Stimulated activated CD8-positive, alpha-beta memory T cell treated with anti-CD3 and anti-CD28 coated beads, Interleukin-4, amount 100 ng/mL, for 1 hour (primary cell): ENCODE measurements around the gene TLE5.
"Not testable (repeated sequence)": the region's sequence is repeated elsewhere in the genome, so short reads cannot be mapped to it uniquely, and the experiment has no call there.

Source experiments
- DNase-seq, 2 donors: peaks; one replicate each; pipeline ENCODE4 v3.0.0-alpha.2; 2020; ENCODE audit warnings: low read depth in 2 of 2, low spot score in 1 of 2

The TLE5 gene

DNA sequence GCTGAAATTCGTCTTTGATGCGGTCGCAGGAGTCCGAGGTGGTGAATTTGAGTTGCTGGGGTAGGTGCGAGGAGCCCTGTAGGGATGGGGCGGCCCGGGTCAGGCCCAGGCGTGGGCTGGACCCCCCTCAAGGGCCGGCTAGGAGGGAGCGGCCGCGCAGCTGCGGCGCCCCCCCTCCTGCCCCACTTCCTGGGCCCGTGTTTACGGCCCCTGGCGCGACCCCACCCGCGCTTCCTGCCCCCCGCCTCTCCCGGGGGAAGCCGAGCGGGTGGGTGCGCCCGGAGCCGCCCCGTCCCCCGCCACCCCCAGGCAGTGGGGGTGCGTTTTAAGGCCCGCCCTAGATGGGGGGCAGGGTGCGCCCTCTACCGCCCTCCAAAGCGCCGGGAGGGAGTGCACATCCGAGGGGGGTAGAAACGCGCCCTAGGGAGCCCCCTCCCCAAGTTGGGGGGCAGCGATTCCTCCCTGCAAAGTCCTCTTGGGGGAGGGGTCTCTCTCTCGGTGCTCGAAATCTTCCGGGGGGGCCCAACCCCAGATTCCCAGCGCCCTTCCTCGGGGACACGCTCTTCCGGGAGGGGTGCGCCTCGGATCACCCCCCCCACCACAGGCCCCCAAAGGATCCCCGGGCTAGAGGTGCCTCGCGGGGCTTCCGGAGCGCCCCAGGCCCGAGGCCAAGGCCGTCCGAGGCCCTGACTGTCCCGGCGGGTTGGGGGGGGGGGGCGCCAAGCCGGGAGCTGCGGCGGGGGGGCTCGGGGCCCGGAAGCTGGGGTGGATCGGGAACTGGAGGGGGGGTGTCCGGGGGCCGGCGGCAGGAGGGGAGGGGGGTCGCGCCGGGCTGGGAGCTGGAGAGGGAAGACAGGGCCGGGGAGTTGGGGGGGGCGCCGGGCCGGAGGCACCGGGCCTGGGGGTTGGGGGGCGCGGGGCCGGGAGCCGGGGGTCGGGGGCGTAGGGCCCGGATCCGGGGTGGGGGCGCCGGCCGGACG lies 823 bp downstream of the TLE5 start:
- peak in 1 of 2 donors; percentile 63 for DNase-seq

- no peak for DNase-seq
Observed at GRCh38 chr19:3060857-3061181, 1.5 kb downstream of the TLE5 start.

- DNase-seq = no peak
Observed at GRCh38 chr19:3059653-3060052, 2.6 kb downstream of the TLE5 start.

- no peak for DNase-seq
Observed at GRCh38 chr19:3058821-3059314, 3.4 kb downstream of the TLE5 start.

DNA sequence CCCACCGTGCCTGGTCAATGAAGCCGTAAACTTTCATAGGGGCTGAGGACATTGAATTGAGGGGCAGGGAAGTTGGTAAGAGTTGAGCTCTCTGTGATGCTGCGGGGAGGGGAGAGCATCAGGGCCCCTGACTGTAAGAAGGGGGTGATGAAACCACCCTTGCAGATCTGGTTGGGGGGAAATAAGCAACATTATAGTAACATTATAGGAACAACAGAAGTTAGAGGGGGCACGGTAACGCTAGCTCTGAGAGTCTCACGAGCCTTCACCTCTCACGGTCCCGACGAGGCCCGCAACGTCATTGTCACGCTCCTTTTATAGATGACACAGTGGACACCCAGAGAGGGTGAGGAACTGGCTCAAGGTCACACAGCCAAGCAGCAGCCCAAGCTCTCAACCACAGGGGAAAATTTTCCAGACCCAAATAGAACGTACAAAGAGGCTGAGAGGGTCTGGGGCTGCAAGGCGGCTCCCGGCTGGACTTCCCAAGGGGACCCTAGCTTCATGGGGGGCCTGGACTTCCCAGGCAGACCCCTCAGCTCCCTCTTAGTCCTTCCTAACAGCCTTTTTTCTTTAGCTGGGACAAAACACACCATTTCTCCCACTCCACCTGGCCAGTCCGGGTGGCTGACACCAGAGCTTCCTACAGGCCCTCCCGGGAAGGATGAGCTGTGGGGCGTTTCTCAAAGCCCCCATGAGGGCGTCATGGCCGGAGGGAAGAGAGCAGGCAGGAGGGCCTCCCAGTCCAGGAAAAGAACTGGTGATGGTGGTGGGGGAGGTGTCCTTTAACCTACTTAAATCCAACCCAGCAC lies 4.1 kb downstream of the TLE5 start:
- no peak for DNase-seq

DNA sequence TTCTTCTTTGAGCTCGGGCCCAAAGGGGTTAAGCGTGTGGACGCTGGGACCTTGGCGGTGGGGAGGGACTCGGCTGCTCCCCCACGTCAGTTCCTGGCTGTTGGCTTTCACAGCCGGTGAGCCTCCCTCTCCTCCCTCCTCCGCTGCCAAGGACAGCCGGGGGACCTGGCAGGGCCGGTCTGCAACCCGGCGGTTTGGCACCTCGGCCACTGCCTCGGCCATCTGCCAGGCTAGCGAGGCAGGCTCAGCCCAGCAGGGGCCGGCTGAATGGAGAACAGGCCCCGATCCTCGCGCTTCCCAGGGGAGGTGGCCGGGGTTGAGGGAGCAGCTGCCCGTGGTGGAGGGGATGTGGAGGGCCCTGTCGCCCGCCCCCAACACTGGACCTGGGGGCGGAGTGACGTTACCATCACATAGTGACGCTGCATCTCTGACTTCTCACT lies 5.0 kb downstream of the TLE5 start:
- DNase-seq = no peak

- no peak for DNase-seq
Observed at GRCh38 chr19:3056417-3057088, 5.7 kb downstream of the TLE5 start.

DNA sequence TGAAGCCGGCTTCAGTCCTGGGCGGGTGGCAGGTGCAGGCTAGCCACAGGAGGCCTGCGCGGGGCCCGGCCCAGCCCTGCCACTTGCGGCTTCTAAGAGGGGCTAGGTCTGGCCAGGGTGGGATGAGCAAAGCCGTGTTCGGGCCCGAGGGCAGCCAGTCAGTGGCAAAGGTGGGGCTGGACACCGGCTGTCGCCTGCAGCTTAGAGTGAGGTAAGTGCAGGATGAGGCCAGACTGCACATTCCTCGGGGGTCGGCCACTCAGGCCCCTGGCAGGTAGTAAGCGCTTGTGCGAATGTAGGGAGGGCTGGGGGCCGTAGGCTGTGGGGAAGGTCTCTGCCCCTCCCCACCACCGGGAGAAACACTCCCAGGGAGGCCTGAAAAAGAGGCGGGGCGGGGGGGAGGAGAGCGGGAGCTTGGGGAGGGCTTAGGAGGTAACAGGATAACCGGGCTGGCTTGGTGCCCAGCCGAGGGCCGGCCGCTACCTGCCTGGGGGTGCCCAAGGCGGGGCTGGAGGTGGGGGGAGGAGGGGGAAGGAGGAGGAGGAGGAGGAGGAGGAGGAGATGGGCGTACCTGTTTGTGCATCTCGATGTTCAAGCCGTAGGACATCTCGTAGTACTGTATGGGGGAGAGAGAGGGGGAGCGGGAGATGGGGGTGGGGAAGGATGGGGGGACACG lies 6.4 kb downstream of the TLE5 start:
- DNase-seq = no peak

- DNase-seq = no peak
Observed at GRCh38 chr19:3054972-3055740, 7.1 kb downstream of the TLE5 start.

GRCh38 chr19:3054265-3054971 lies 7.9 kb downstream of the TLE5 start:
- no peak for DNase-seq

GRCh38 chr19:3053780-3054179 lies 8.5 kb downstream of the TLE5 start:
- DNase-seq = no peak

- DNase-seq = no peak
Observed at GRCh38 chr19:3053218-3053621, 9.1 kb downstream of the TLE5 start.

DNA sequence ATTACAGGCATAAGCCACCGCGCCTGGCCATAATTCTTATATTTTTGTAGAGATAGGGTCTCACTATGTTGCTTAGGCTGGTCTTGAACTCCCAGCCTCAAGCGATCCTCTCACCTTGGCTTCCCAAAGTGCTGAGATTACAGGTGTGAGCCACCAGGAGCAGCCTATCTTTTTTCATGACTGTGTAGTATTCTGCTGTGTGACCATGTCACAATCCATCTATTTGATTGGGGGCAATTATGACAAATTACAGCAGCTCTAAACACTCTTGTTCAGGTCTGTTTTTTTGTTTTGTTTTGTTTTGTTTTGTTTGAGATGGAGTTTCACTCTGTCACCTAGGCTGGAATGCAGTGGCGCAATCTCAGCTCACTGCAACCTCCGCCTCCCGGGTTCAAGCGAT lies 12.3 kb downstream of the TLE5 start:
- not testable (repeated sequence) for DNase-seq

DNA sequence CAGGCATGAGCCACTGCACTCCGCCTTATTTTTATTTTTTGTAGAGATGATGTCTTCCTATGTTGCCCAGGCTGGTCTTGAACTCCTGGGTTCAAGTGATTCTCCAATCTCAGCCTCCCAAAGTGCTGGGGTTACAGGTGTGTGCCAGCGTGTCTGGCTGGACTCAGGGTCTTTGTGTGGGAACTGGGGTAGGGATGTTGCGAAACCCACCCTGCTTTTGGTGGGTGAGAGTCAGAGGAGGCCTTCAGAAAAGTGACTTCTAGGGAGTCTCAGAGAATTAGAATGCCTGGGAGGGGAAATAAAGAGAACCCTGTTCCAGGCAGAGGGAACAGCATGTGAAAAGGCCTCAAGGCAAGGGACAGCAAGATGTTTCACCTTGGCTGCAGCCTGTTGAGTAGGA lies 13.2 kb downstream of the TLE5 start:
- no peak for DNase-seq

- no peak for DNase-seq
Observed at GRCh38 chr19:3048190-3048533, 14.1 kb downstream of the TLE5 start.

DNA sequence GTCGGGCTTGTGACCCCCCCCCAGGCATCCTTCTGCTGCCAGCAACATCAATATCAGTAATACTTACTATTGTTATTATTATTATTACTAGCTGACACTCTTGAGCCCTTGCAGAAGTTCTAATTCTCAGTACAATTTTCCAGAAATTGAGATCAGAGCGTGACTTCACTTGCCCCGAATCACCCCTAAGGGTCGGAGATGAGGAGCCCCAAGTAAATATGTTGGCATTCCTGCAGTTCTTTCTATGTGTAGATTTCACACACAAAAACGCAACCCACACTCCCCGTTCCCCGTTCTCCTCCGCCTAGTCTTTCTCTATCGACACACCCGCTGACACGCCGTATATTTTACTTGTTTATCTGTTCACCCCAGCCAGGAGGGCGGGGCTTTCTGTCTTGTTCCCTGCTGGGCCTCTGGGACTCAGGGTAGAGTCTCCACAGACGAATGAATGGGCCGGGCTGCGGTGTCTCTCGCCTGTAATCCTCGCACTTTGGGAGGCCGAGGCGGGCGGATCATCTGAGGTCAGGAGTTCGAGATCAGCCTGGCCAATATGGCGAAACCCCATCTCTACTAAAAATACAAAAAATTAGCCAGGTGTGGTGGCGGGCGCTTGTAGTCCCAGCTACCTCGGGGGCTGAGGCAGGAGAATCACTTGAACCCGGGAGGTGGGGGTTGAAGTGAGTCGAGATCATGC lies 14.7 kb downstream of the TLE5 start:
- peak in 1 of 2 donors; percentile 35 for DNase-seq

DNA sequence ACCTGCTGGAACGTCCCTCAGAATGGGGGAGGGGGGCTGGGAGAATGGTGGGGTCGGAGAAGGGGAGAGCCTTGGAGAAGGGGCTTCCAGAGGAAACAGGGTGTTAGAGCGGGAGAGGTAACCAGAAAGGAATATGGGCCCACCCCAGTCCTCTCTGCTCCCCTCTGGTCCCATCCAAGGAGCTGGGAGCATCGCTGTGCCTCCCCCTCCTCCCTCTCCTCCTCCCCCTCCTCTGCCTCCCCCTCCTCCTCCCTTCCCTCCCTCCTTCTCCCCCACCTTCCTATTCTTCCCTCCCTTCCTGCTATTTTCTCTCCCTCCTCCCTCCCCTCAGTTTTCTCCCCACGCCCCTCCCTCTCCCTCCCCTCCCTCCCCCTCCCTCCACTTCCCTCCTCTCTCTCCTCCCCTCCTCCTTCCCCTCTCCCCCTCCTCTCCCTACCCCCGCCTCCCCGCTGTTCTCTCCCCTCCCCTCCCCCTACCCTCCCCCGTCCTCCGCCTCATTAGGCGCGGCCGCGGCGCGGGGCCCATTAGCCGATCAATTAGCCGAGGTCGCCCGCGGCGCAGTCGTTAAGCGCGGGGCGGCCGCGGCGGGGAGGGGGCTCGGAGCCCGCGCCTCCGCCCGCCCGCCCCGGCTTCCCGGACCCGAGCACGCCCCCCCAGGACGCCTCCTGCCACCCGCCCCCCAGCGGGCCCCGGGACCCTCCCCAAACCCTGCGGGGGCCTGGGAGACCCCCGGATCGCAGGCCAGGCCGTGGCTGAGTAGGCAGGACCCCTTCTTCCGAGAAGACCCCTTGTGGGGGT lies 15.4 kb downstream of the TLE5 start:
- no peak for DNase-seq
